ENCODE data around the gene ARL16. TPM values are rescaled to one million over a fixed set of nuclear protein-coding genes. Genes with fewer than 3 reads are reported as not detected.

Gene ARL16
- total RNA-seq, 2 donors from 2014 or later, result 34.4 to 40.7 TPM

GRCh38 chr17:81717766-81718089 is 34.1 kb upstream of the ARL16 start:
- Histone ChIP-seq H3K4me3 (no peak overlapping the region), H3K4me1 (ENCODE audit: control insufficient read depth in 1 of 2, low read depth in 2 of 2) (peaks cover 7 to 13% of the 10 kb centered on the region in 2 donors), H3K9me3 (no peaks in the 10 kb centered on the region), H3K36me3 (no peaks in the 10 kb centered on the region), H3K27ac (no peak overlapping the region), H3K27me3 (replicated peaks; ENCODE audit: insufficient read depth) (no peaks in the 10 kb centered on the region)
- ATAC-seq (ENCODE audit: insufficient number of reproducible peaks, low FRiP score, low read depth) (no peak), DNase-seq (ENCODE audit: low spot score) (no peak)
- TF ChIP-seq, protein P1, sequence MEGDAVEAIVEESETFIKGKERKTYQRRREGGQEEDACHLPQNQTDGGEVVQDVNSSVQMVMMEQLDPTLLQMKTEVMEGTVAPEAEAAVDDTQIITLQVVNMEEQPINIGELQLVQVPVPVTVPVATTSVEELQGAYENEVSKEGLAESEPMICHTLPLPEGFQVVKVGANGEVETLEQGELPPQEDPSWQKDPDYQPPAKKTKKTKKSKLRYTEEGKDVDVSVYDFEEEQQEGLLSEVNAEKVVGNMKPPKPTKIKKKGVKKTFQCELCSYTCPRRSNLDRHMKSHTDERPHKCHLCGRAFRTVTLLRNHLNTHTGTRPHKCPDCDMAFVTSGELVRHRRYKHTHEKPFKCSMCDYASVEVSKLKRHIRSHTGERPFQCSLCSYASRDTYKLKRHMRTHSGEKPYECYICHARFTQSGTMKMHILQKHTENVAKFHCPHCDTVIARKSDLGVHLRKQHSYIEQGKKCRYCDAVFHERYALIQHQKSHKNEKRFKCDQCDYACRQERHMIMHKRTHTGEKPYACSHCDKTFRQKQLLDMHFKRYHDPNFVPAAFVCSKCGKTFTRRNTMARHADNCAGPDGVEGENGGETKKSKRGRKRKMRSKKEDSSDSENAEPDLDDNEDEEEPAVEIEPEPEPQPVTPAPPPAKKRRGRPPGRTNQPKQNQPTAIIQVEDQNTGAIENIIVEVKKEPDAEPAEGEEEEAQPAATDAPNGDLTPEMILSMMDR (IDR thresholded peaks at IDR 0.05), result no peak

GRCh38 chr17:81717049-81717765 is 33.6 kb upstream of the ARL16 start:
- H3K36me3 ChIP-seq, result no peaks in the 10 kb centered on the region
- H3K9me3 ChIP-seq, result no peaks in the 10 kb centered on the region
- H3K27me3 ChIP-seq (replicated peaks; ENCODE audit: insufficient read depth), result no peaks in the 10 kb centered on the region
- TF ChIP-seq, protein P1 (IDR thresholded peaks at IDR 0.05), result no peak
- DNase-seq (ENCODE audit: low spot score), result no peak
- no peak for ATAC-seq (ENCODE audit: insufficient number of reproducible peaks, low FRiP score, low read depth)
- no peak overlapping the region for H3K4me3 ChIP-seq
- no peak overlapping the region for H3K27ac ChIP-seq
- peaks cover 8 to 16% of the 10 kb centered on the region in 2 donors for H3K4me1 ChIP-seq (ENCODE audit: control insufficient read depth in 1 of 2, low read depth in 2 of 2)

DNA sequence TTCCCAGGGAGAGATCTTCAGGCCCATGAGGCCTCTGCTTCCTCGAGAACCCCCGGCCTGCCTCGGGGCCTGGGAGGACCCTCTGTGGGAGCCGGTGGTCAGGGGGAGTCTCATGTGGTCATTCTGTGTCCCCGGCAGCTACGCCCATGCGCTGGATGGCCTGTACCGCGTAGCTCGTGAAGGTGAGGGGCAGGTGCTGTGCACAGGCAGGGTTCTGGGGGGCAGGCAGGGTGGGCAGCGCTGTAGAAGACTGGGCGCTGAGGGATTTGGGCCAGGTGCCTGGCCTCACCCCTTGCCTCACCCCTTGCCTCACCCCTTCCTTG is 33.0 kb upstream of the ARL16 start:
- Histone ChIP-seq H3K4me1 (ENCODE audit: control insufficient read depth in 1 of 2, low read depth in 2 of 2) (peaks cover 9 to 18% of the 10 kb centered on the region in 2 donors), H3K36me3 (no peaks in the 10 kb centered on the region), H3K4me3 (no peak overlapping the region), H3K27ac (no peak overlapping the region), H3K27me3 (replicated peaks; ENCODE audit: insufficient read depth) (no peaks in the 10 kb centered on the region), H3K9me3 (no peaks in the 10 kb centered on the region)
- TF ChIP-seq, protein P1 (IDR thresholded peaks at IDR 0.05), result no peak
- ATAC-seq (ENCODE audit: insufficient number of reproducible peaks, low FRiP score, low read depth), result no peak
- DNase-seq (ENCODE audit: low spot score), result no peak

- no peak overlapping the region for H3K4me3 ChIP-seq
- H3K4me1 ChIP-seq (ENCODE audit: control insufficient read depth in 1 of 2, low read depth in 2 of 2), result peaks cover 14 to 23% of the 10 kb centered on the region in 2 donors
- H3K9me3 ChIP-seq, result no peaks in the 10 kb centered on the region
- no peak overlapping the region for H3K27ac ChIP-seq
- TF ChIP-seq, protein P1 (IDR thresholded peaks at IDR 0.05), result no peak
- no peaks in the 10 kb centered on the region for H3K27me3 ChIP-seq (replicated peaks; ENCODE audit: insufficient read depth)
- ATAC-seq (ENCODE audit: insufficient number of reproducible peaks, low FRiP score, low read depth) (no peak), DNase-seq (ENCODE audit: low spot score) (no peak)
- no peaks in the 10 kb centered on the region for H3K36me3 ChIP-seq
These were observed 32.5 kb upstream of the ARL16 start for GRCh38 chr17:81715872-81716673.

DNA sequence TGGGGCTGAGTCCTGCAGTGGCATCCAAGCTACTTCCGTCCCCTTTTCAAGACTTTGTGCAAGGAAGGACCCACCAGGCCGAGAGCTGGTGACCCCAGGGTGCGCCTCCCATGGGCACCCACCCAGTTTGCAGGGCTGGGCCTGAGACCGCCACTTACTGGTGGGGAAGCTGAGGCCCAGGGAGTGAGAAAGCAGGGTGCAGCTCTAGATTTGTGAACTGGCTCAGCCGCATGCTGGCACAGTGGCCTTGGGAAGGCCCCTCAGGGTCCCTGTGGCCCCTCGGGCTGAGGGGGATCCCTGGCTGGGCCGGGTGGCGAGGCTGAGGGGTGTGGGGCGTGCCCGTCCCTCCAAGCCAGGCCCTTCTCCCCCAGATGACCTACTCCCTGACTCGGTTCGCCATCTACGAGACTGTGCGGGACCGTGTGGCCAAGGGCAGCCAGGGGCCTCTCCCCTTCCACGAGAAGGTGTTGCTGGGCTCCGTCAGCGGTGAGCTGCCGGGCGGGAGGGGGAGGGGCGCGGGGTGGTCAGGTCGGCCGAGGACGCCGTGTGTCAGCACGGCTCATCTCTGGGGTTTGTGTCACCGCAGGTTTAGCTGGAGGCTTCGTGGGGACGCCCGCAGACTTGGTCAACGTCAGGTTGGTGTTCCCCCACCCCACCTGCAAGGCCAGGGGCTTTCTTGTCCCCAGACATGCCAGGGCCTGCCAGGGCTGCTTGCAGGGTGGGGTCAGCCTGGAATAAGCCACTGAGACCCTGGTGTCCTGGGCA is 31.7 kb upstream of the ARL16 start:
- TF ChIP-seq, protein P1 (IDR thresholded peaks at IDR 0.05), result no peak
- no peaks in the 10 kb centered on the region for H3K9me3 ChIP-seq
- DNase-seq (ENCODE audit: low spot score) (no peak), ATAC-seq (ENCODE audit: insufficient number of reproducible peaks, low FRiP score, low read depth) (no peak)
- H3K27ac ChIP-seq, result no peak overlapping the region
- H3K4me3 ChIP-seq, result no peak overlapping the region
- H3K27me3 ChIP-seq (replicated peaks; ENCODE audit: insufficient read depth), result no peaks in the 10 kb centered on the region
- H3K4me1 ChIP-seq (ENCODE audit: control insufficient read depth in 1 of 2, low read depth in 2 of 2), result peaks cover 16 to 31% of the 10 kb centered on the region in 2 donors
- no peaks in the 10 kb centered on the region for H3K36me3 ChIP-seq

All from thoracic aorta (tissue), 2 donors.